DOHH2 (cell line): Measurements from ENCODE around the gene CMPK2.

ENCODE experiments used
- H3F3A ChIP-seq: fragments of 200-600 bp; sonication (generic), shearing (Covaris generic); 2 replicates; pipeline ENCODE4 v1.6.0; 2016; ENCODE audit warnings: antibody characterized with exemption, mild to moderate bottlenecking; ENCODE audit not compliant: control insufficient read depth, insufficient read depth
- H3K27ac ChIP-seq: fragments of 200-600 bp; sonication (generic); 2 replicates; pipeline ENCODE4 v1.5.1; 2014; ENCODE audit warnings: low read depth, mild to moderate bottlenecking, low read length, moderate library complexity
- H3K27me3 ChIP-seq: fragments of 200-600 bp; sonication (generic); 2 replicates; pipeline ENCODE4 v1.6.1; 2014; ENCODE audit warnings: mild to moderate bottlenecking, low read length, mixed read lengths; ENCODE audit not compliant: control insufficient read depth
- H3K36me3 ChIP-seq: fragments of 200-600 bp; sonication (generic); 2 replicates; pipeline ENCODE4 v1.6.1; 2014; ENCODE audit warnings: mild to moderate bottlenecking, low read length, moderate library complexity, mixed read lengths; ENCODE audit not compliant: control insufficient read depth
- H3K4me1 ChIP-seq: fragments of 200-600 bp; sonication (generic); 2 replicates; pipeline ENCODE4 v1.6.1; 2014; ENCODE audit warnings: mild to moderate bottlenecking, low read length, mixed read lengths; ENCODE audit not compliant: control insufficient read depth
- H3K4me2 ChIP-seq: fragments of 200-600 bp; sonication (generic); 2 replicates; pipeline ENCODE4 v1.6.0; 2014; ENCODE audit warnings: mild to moderate bottlenecking, low read length, moderate library complexity
- H3K4me3 ChIP-seq: fragments of 200-600 bp; sonication (generic); 2 replicates; pipeline ENCODE4 v1.5.1; 2014; ENCODE audit warnings: mild to moderate bottlenecking, low read length, mixed read lengths
- H3K79me2 ChIP-seq: fragments of 200-600 bp; sonication (generic); 2 replicates; pipeline ENCODE4 v1.6.1; 2014; ENCODE audit warnings: mild to moderate bottlenecking, low read length, mixed read lengths; ENCODE audit not compliant: control insufficient read depth
- H3K9me2 ChIP-seq: fragments of 200-600 bp; sonication (generic); replicated peaks from 2 replicates; pipeline ENCODE4 v1.6.1; 2014; ENCODE audit warnings: mild to moderate bottlenecking, low read length, mixed read lengths; ENCODE audit not compliant: control insufficient read depth
- H3K9me3 ChIP-seq: fragments of 200-600 bp; sonication (generic); 2 replicates; pipeline ENCODE4 v1.6.1; 2014; ENCODE audit warnings: antibody characterized with exemption, low read length, mixed read lengths; ENCODE audit not compliant: control insufficient read depth, insufficient read depth
- H4K20me1 ChIP-seq: fragments of 200-600 bp; sonication (generic); 2 replicates; pipeline ENCODE4 v1.6.0; 2014; ENCODE audit warnings: low read depth, mild to moderate bottlenecking, antibody characterized with exemption, low read length, moderate library complexity; ENCODE audit not compliant: control insufficient read depth, insufficient read depth
- CTCF ChIP-seq: fragments of 200-600 bp; sonication (generic); IDR thresholded peaks from one replicate; pipeline ENCODE4 v1.5.1; 2014; ENCODE audit warnings: antibody characterized with exemption, mild to moderate bottlenecking, low read depth, low read length; ENCODE audit not compliant: poor library complexity, severe bottlenecking
- EZH2phosphoT487 ChIP-seq: fragments of 200-600 bp; sonication (generic); IDR thresholded peaks from 2 replicates; pipeline ENCODE4 v1.6.1; 2017; ENCODE audit warnings: borderline replicate concordance, mild to moderate bottlenecking, antibody characterized with exemption, low read length, moderate library complexity, mixed read lengths

CMPK2 gene

GRCh38 chr2:6854416-6854815, 11.3 kb downstream of the CMPK2 start:
- Histone ChIP-seq H3K9me3 (peaks cover 8% of the 10 kb centered on the region; the same call in 1 of the 2 replicates), H3K79me2 (no peaks in the 10 kb centered on the region), H3K9me2 (no peaks in the 10 kb centered on the region), H3K4me3 (no peak overlapping the region), H3F3A (no peaks in the 10 kb centered on the region), H3K4me1 (no peaks in the 10 kb centered on the region), H3K4me2 (no peak overlapping the region), H3K27me3 (no peaks in the 10 kb centered on the region), H3K36me3 (no peaks in the 10 kb centered on the region), H4K20me1 (no peaks in the 10 kb centered on the region), H3K27ac (no peak overlapping the region)
- TF ChIP-seq EZH2phosphoT487 (no peak), CTCF (no peak)

DNA sequence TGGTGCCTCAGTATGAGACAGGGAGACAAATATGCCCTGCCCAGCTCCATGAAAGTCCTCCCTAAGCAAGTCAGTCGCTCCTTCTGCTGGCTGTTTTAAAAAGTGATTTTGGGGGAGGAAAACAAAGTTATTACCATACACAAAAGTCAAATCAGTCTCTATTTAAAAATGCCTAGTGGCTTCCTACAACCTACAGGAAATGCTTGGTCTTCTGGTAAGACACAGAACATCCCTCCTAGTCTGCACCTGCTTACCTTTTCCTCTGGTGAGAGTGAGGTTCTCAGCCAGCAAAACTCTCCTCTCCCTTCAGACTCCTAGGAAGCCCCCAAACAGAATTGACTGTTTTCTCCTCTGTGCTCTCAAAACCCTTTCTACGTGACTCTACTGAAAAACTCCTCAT, 13.5 kb downstream of the CMPK2 start:
- Histone ChIP-seq H4K20me1 (no peaks in the 10 kb centered on the region), H3K27me3 (no peaks in the 10 kb centered on the region), H3K79me2 (no peaks in the 10 kb centered on the region), H3K4me3 (no peak overlapping the region), H3K36me3 (no peaks in the 10 kb centered on the region), H3F3A (no peaks in the 10 kb centered on the region), H3K4me1 (no peaks in the 10 kb centered on the region), H3K9me3 (no peaks in the 10 kb centered on the region), H3K9me2 (no peaks in the 10 kb centered on the region), H3K4me2 (no peak overlapping the region), H3K27ac (no peak overlapping the region)
- no peak for TF ChIP-seq CTCF
- no peak for TF ChIP-seq EZH2phosphoT487

DNA sequence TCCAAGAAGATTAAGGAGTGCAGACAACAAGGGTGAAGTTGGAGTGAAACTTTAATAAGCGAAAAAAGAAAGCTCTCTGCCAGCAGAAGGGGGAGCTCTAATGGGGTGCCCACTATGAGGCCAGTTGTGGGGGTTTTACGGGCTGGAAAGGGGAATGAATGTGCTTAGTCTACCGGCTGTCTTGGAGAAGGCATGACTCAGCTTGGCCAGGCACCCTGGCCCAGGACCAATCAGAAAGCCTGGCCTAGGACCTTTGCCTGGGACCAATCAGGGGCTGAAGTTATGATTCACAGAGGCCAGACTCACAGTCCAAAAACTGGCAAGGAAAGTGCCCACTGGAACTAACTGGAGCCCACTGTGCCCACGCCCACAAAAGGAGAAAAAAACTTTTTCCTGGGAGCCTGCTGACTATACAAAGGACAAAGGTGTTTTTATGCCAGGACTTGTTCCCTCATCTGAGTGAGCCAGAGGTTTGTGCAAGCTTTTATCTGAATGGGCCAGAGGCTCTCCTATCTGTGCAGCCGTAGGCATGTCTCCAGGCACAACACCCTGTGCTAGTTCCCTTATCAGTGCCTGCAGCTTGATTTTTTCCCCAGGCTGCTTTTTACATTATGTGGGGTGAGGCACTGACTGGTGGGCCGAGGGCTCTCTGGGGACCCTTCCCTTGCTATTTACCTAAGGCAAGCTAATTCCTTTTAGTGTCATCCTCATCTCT, 18.6 kb downstream of the CMPK2 start:
- Histone ChIP-seq H3K4me1 (no peaks in the 10 kb centered on the region), H3K4me3 (no peak overlapping the region), H3K27me3 (no peaks in the 10 kb centered on the region), H3K36me3 (no peaks in the 10 kb centered on the region), H3K9me3 (peaks cover 47% of the 10 kb centered on the region), H3F3A (no peaks in the 10 kb centered on the region), H4K20me1 (no peaks in the 10 kb centered on the region), H3K79me2 (no peaks in the 10 kb centered on the region), H3K4me2 (no peak overlapping the region), H3K27ac (no peak overlapping the region), H3K9me2 (no peaks in the 10 kb centered on the region)
- no peak for TF ChIP-seq EZH2phosphoT487
- TF ChIP-seq CTCF = no peak
